Type B pancreatic cell (in vitro differentiated cells): Measurements from ENCODE around the gene FAM209A. TPM values are rescaled to one million over a fixed set of nuclear protein-coding genes. Genes with fewer than 3 reads are reported as not detected.
"Not testable (repeated sequence)": the region's sequence is repeated elsewhere in the genome, so short reads cannot be mapped to it uniquely, and the experiment has no call there.

Source experiments
- DNase-seq: peaks from one replicate; pipeline ENCODE4 v3.0.0; 2021; ENCODE audit warnings: mixed read lengths; ENCODE audit not compliant: unreplicated experiment; ENCODE audit errors: extremely low spot score
- H3K27ac Mint-ChIP-seq: 2 replicates; pipeline ENCODE4 v1.8.0; 2021; ENCODE audit warnings: mild to moderate bottlenecking, mixed read lengths
- H3K27me3 Mint-ChIP-seq: 2 replicates; pipeline ENCODE4 v1.8.0; 2021; ENCODE audit warnings: mixed read lengths
- H3K36me3 Mint-ChIP-seq: 2 replicates; pipeline ENCODE4 v1.8.0; 2021; ENCODE audit warnings: mixed read lengths
- H3K4me1 Mint-ChIP-seq: one replicate; pipeline ENCODE4 v1.8.0; 2021; ENCODE audit warnings: mixed read lengths; ENCODE audit not compliant: unreplicated experiment
- H3K4me3 Mint-ChIP-seq: 2 replicates; pipeline ENCODE4 v1.8.0; 2021; ENCODE audit warnings: mild to moderate bottlenecking, mixed read lengths
- H3K9me3 Mint-ChIP-seq: 2 replicates; pipeline ENCODE4 v1.8.0; 2021; ENCODE audit warnings: mixed read lengths
- long read RNA-seq: library from polyadenylated mRNA; unstranded; transcript quantifications from one replicate; pipeline ENCODE4 v2.0.0, GENCODE V29; 2020
- total RNA-seq: library from RNA; stranded (reverse); gene quantifications from 2 replicates; pipeline ENCODE4 v1.2.1, GENCODE V29; 2021; ENCODE audit warnings: low replicate concordance
- TF ChIP-seq, protein P1 (sequence below): fragments of 200-600 bp; sonication (generic); conservative IDR thresholded peaks from 2 replicates; pipeline ENCODE4 v1.5.0; 2021; ENCODE audit warnings: antibody characterized with exemption, mild to moderate bottlenecking

FAM209A gene
- total RNA-seq: 0.46 and 0.52 TPM in 2 replicates
- long read RNA-seq, partial matches to known transcripts: 0 of 2 reads
- long read RNA-seq, other reads (novel, unspliced or antisense): 2 of 2 reads

GRCh38 chr20:56524444-56524843, at the start of gene FAM209A:
Gene FAM209A (plus strand): TSS chr20:56524744. CDS start chr20:56524809, 65 bp downstream.
- Mint-ChIP-seq H3K36me3 (peaks cover 16% of the 10 kb centered on the region), H3K9me3 (peaks cover 12% of the 10 kb centered on the region)
- not testable (repeated sequence) for H3K4me3 Mint-ChIP-seq, DNase-seq, H3K27me3 Mint-ChIP-seq, H3K4me1 Mint-ChIP-seq, H3K27ac Mint-ChIP-seq

DNA sequence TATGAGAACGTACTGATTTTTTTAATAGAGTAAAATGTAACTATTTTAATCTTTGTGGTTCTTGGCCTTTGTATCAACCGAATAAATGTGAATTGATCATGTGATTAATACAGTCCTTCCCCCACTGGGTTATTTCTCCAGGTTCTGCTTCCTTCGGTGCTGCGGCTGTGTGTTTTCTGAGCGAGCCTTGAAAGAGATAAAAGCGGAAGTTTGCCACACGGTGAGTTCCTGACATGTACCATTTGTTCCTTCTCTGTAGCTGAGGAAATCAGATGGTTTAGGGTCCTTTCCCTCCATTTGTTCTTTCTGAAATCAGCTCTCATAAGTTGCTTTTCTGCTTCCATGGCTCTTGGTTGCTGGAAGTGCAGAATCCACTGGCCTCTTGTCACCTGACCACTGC, 40.6 kb upstream of the FAM209A start:
- Mint-ChIP-seq H3K27ac (no peak overlapping the region), H3K4me1 (no peaks in the 10 kb centered on the region), H3K36me3 (peaks cover 20% of the 10 kb centered on the region), H3K27me3 (no peaks in the 10 kb centered on the region), H3K4me3 (no peak overlapping the region), H3K9me3 (no peaks in the 10 kb centered on the region)
- TF ChIP-seq, protein P1, sequence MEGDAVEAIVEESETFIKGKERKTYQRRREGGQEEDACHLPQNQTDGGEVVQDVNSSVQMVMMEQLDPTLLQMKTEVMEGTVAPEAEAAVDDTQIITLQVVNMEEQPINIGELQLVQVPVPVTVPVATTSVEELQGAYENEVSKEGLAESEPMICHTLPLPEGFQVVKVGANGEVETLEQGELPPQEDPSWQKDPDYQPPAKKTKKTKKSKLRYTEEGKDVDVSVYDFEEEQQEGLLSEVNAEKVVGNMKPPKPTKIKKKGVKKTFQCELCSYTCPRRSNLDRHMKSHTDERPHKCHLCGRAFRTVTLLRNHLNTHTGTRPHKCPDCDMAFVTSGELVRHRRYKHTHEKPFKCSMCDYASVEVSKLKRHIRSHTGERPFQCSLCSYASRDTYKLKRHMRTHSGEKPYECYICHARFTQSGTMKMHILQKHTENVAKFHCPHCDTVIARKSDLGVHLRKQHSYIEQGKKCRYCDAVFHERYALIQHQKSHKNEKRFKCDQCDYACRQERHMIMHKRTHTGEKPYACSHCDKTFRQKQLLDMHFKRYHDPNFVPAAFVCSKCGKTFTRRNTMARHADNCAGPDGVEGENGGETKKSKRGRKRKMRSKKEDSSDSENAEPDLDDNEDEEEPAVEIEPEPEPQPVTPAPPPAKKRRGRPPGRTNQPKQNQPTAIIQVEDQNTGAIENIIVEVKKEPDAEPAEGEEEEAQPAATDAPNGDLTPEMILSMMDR: no peak
- DNase-seq: no peak

DNA sequence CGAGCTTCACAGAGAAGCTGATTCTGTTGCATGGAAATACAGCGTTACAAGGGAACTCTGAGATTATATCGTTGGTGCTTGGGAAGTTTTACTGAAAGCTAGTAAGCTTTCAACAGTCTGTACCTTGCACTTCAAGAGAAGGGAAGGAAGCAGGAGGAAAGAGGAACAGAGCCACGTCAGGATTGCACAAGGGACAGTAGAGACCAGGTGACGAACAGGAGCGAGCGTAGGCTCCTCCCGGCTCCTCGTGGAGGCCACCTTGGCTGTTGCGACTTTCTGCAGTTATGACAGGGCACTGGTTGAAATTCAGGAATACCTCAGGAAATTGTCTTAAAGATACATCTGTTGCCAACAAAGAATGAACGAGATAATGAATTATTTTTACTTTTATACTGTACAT, 37.3 kb upstream of the FAM209A start:
- H3K36me3 Mint-ChIP-seq: peaks cover 26% of the 10 kb centered on the region
- H3K27me3 Mint-ChIP-seq: no peaks in the 10 kb centered on the region
- TF ChIP-seq, protein P1: no peak
- no peak for DNase-seq
- H3K27ac Mint-ChIP-seq: no peak overlapping the region
- H3K9me3 Mint-ChIP-seq: no peaks in the 10 kb centered on the region
- no peak overlapping the region for H3K4me3 Mint-ChIP-seq
- peaks cover 10% of the 10 kb centered on the region for H3K4me1 Mint-ChIP-seq

DNA sequence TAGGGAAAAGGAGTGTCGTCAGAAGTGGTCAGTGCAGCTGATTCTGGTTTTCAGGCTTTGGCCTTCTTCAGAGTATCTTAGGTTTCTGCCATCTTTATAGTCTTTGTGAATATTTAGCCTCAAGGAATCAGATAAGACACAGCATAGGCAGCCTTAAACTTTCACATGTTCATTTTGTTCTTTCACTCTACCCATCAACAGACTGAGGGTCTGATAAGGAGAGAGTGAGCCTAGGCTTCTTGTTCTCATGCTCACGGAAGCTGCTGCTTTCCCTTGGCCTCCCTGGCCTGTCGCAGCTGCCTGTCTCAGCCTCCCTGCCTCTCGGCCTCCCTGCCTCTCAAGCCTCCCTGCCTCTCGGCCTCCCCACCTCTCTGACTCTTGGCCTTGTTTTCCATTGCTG, 36.0 kb upstream of the FAM209A start:
- Mint-ChIP-seq H3K9me3 (no peaks in the 10 kb centered on the region), H3K4me3 (no peak overlapping the region), H3K27me3 (no peaks in the 10 kb centered on the region), H3K4me1 (peaks cover 10% of the 10 kb centered on the region), H3K27ac (no peak overlapping the region), H3K36me3 (peaks cover 29% of the 10 kb centered on the region)
- no peak for DNase-seq
- TF ChIP-seq, protein P1: no peak

GRCh38 chr20:56501116-56501515, 23.4 kb upstream of the FAM209A start:
- Mint-ChIP-seq H3K4me1 (peaks cover 7% of the 10 kb centered on the region), H3K27ac (no peak overlapping the region), H3K4me3 (no peak overlapping the region), H3K36me3 (peaks cover 16% of the 10 kb centered on the region), H3K27me3 (no peaks in the 10 kb centered on the region), H3K9me3 (peaks cover 6% of the 10 kb centered on the region)
- DNase-seq: no peak
- TF ChIP-seq, protein P1: no peak

- H3K27ac Mint-ChIP-seq: peak overlapping the region; percentile 66
- H3K4me1 Mint-ChIP-seq: peaks cover 8% of the 10 kb centered on the region
- no peak overlapping the region for H3K4me3 Mint-ChIP-seq
These were observed 20.6 kb upstream of the FAM209A start for GRCh38 chr20:56503916-56504315.

More at GRCh38 chr20:56503916-56504315, 20.6 kb upstream of the FAM209A start:
- TF ChIP-seq, protein P1: no peak
- no peaks in the 10 kb centered on the region for H3K27me3 Mint-ChIP-seq
- no peaks in the 10 kb centered on the region for H3K36me3 Mint-ChIP-seq
- DNase-seq: no peak
- H3K9me3 Mint-ChIP-seq: no peaks in the 10 kb centered on the region
